Esophagus squamous epithelium (tissue), 4 donors: Measurements from ENCODE around the gene FAM114A1.

Experiments
- POLR2A ChIP-seq, 4 donors: fragments of 450-650 bp; IDR thresholded peaks; one replicate each; pipeline ENCODE4 v1.6.1; 2017; ENCODE audit warnings: antibody characterized with exemption in 4 of 4, mild to moderate bottlenecking in 4 of 4, moderate library complexity in 3 of 4
- TF ChIP-seq, protein P1 (sequence below), 6 experiments: fragments of 450-650 bp in 4 of 6; fragments of 200-600 bp in 2 of 6; sonication (generic) in 2 of 6; IDR thresholded peaks; one replicate each; pipeline ENCODE4 v1.5.1; 2016 to 2019; ENCODE audit warnings: antibody characterized with exemption in 6 of 6, mild to moderate bottlenecking in 4 of 6, moderate library complexity in 4 of 6

DNA sequence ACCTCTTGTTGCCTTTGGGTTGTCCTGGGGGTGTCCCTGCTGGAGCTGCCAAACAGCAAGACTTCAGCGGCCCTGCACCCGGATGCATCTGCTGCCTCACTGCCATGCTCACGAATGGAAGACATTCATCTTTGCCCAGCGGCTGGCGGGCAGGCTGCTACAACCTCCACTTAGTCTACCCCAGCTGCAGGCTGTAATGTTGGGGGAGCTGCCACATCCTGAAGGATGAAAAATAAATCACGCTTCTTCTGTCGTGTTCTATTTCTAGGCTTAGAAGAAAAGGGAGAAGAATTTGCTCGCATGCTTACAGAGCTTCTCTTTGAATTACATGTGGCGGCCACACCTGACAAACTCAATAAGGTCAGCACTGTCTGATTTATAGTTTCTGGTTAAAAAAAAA, 61.4 kb downstream of the FAM114A1 start:
- TF ChIP-seq, protein P1, sequence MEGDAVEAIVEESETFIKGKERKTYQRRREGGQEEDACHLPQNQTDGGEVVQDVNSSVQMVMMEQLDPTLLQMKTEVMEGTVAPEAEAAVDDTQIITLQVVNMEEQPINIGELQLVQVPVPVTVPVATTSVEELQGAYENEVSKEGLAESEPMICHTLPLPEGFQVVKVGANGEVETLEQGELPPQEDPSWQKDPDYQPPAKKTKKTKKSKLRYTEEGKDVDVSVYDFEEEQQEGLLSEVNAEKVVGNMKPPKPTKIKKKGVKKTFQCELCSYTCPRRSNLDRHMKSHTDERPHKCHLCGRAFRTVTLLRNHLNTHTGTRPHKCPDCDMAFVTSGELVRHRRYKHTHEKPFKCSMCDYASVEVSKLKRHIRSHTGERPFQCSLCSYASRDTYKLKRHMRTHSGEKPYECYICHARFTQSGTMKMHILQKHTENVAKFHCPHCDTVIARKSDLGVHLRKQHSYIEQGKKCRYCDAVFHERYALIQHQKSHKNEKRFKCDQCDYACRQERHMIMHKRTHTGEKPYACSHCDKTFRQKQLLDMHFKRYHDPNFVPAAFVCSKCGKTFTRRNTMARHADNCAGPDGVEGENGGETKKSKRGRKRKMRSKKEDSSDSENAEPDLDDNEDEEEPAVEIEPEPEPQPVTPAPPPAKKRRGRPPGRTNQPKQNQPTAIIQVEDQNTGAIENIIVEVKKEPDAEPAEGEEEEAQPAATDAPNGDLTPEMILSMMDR (IDR thresholded peaks at IDR 0.05): no peak
- TF ChIP-seq POLR2A (IDR thresholded peaks at IDR 0.05): no peak
